Epithelial cell of esophagus (primary cell): ENCODE results near the gene MT1M.

Source experiments
- DNase-seq: peaks from one replicate; pipeline ENCODE4 v3.0.0; 2010; ENCODE audit warnings: low read depth
- H3K4me3 ChIP-seq: 2 replicates; pipeline ENCODE4 v1.5.1; 2011; ENCODE audit warnings: mild to moderate bottlenecking, low read length, control low read depth
- CTCF ChIP-seq: IDR thresholded peaks from 2 replicates; pipeline ENCODE4 v1.5.1; 2011; ENCODE audit warnings: low read depth, mild to moderate bottlenecking, low read length, control low read depth, inconsistent platforms; ENCODE audit not compliant: insufficient read depth; ENCODE audit errors: missing control alignments

The MT1M gene

GRCh38 chr16:56591377-56592060 is 40.9 kb upstream of the MT1M start:
- H3K4me3 ChIP-seq, result no peak overlapping the region
- DNase-seq, result no peak
- no peak for TF ChIP-seq CTCF

GRCh38 chr16:56593573-56594291 is 38.7 kb upstream of the MT1M start:
- no peak for TF ChIP-seq CTCF
- no peak overlapping the region for H3K4me3 ChIP-seq
- no peak for DNase-seq

GRCh38 chr16:56594292-56594619 is 38.2 kb upstream of the MT1M start:
- H3K4me3 ChIP-seq, result no peak overlapping the region
- DNase-seq, result no peak
- no peak for TF ChIP-seq CTCF

- DNase-seq, result peak; percentile 72
- H3K4me3 ChIP-seq, result no peak overlapping the region
Measured at GRCh38 chr16:56600398-56600999, 32.0 kb upstream of the MT1M start.

GRCh38 chr16:56601325-56601724 is 31.1 kb upstream of the MT1M start:
- H3K4me3 ChIP-seq, result no peak overlapping the region
- TF ChIP-seq CTCF, result no peak
- DNase-seq, result no peak

More at GRCh38 chr16:56600398-56600999, 32.0 kb upstream of the MT1M start:
- peak; percentile 75 for TF ChIP-seq CTCF

- TF ChIP-seq CTCF, result peak; percentile 57
- DNase-seq, result peak; percentile 52
- H3K4me3 ChIP-seq, result no peak overlapping the region
Measured at GRCh38 chr16:56603589-56603988, 28.9 kb upstream of the MT1M start.
